ACC112 (cell line): ENCODE measurements around the gene RTKN2.

Experiments used
- H2AFZ ChIP-seq: fragments of 200-600 bp; sonication (generic); one replicate; pipeline ENCODE4 v1.6.0; 2017; ENCODE audit warnings: antibody characterized with exemption, low read length; ENCODE audit not compliant: unreplicated experiment
- H3K27ac ChIP-seq: fragments of 200-600 bp; sonication (generic); 2 replicates; pipeline ENCODE4 v1.5.1; 2014; ENCODE audit warnings: low read depth, mild to moderate bottlenecking, antibody characterized with exemption, low read length, moderate library complexity
- H3K27me3 ChIP-seq: fragments of 200-600 bp; sonication (generic); 2 replicates; pipeline ENCODE4 v1.6.1; 2014; ENCODE audit warnings: mild to moderate bottlenecking, antibody characterized with exemption, low read length, moderate library complexity, mixed read lengths; ENCODE audit not compliant: insufficient read depth
- H3K36me3 ChIP-seq: fragments of 200-600 bp; sonication (generic); 2 replicates; pipeline ENCODE4 v1.6.1; 2016; ENCODE audit warnings: mild to moderate bottlenecking, antibody characterized with exemption, low read length, moderate library complexity, mixed read lengths; ENCODE audit not compliant: insufficient read depth
- H3K4me1 ChIP-seq: fragments of 200-600 bp; sonication (generic); one replicate; pipeline ENCODE4 v1.6.1; 2016; ENCODE audit warnings: low read length, mixed read lengths; ENCODE audit not compliant: insufficient read depth, unreplicated experiment, control insufficient read depth
- H3K4me3 ChIP-seq: fragments of 200-600 bp; sonication (generic); 2 replicates; pipeline ENCODE4 v1.5.1; 2014; ENCODE audit warnings: mild to moderate bottlenecking, low read depth, low read length
- H3K79me2 ChIP-seq: fragments of 200-600 bp; sonication (generic); one replicate; pipeline ENCODE4 v1.6.0; 2016; ENCODE audit warnings: low read length; ENCODE audit not compliant: control insufficient read depth, unreplicated experiment, insufficient read depth

Gene RTKN2

DNA sequence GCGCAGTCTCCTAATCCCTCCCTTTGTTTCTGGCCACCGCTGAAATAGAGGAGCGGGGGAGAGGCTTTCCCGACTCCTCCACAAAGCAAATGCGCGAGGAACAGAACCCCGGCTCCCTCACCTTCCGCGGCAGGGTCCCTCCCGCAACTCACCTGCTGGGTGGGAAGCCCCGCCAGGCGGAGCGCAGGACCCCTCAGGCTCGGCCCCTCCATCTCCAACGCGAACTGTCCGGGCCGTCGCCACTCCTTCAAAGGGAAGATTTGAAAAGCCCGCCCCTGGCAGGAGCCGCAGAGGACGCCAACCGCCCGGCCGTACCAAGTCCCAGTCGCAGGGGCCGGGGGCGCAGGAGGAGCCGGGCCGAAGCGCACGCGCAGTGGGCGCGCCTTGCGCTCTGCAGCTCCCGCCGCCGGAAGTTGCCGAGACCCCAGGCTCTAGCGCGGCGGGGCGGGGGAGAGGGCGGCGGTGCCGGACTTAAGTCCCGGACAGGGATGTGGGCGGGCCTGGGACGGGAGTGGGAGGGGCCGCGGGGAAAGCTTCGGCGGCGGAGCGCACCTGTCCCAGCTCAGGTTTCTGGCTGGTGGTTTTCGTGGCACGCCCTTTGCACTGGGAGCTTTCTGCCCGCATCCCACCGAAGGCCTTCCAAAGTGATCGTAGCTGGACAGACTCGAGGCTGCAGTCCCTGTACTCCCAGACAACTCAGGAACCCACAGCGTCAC is at the start of gene RTKN2:
TSS of gene RTKN2 (minus strand) at position 446 of the 716 bp plus-strand sequence. CDS start at position 212, 234 bp downstream.
- Histone ChIP-seq H3K4me1 (peaks cover 16% of the 10 kb centered on the region), H2AFZ (peak within 1 kb of the TSS; percentile 98), H3K27ac (no peak within 1 kb of the TSS), H3K4me3 (peak within 1 kb of the TSS; percentile 85), H3K36me3 (no peaks in the 10 kb centered on the region), H3K27me3 (no peaks in the 10 kb centered on the region), H3K79me2 (peaks cover 7% of the 10 kb centered on the region)

DNA sequence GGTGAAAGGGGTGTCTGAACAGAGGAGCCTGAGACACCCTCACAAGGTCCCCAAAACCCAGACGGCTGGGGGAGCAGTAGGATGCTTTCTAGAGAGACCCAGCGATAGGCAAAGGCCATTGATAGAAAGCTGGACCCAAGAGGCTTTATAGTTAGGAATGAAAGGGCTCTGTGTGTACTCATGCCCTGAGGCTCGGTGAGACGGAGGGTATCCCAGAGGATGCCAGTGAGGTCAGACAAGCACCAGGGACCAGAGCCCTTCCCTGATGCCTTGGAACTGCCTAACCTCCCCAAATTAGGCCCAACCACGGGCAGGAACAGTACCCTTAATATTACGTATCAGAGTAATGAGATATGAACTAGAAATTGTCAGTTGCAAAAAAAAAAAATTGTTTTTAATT is 48.6 kb upstream of the RTKN2 start:
- Histone ChIP-seq H3K36me3 (no peaks in the 10 kb centered on the region), H2AFZ (no peak overlapping the region), H3K4me1 (no peaks in the 10 kb centered on the region), H3K27ac (no peak overlapping the region), H3K27me3 (no peaks in the 10 kb centered on the region), H3K4me3 (no peak overlapping the region), H3K79me2 (no peaks in the 10 kb centered on the region)

DNA sequence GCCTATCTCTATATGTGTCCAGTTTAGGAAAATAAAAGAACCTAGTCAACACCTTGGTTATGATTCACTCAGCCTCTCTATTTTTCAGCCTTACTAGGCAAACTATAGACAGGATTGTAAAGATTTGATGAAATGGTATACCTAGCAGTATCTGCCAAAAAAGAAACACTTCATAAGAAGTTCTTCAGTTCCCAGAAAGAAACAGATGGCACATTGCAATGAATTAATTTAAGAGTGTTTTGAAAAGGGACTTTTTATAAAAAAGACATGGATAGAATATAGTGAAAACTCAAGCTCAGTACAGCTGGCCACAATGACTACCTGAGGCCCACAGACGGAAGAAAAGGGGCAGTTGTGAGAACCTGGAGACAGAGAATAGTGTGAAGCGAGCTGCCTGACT is 40.6 kb upstream of the RTKN2 start:
- H3K4me1 ChIP-seq, result no peaks in the 10 kb centered on the region
- no peak overlapping the region for H2AFZ ChIP-seq
- no peaks in the 10 kb centered on the region for H3K27me3 ChIP-seq
- no peak overlapping the region for H3K27ac ChIP-seq
- H3K79me2 ChIP-seq, result no peaks in the 10 kb centered on the region
- H3K36me3 ChIP-seq, result no peaks in the 10 kb centered on the region
- no peak overlapping the region for H3K4me3 ChIP-seq

DNA sequence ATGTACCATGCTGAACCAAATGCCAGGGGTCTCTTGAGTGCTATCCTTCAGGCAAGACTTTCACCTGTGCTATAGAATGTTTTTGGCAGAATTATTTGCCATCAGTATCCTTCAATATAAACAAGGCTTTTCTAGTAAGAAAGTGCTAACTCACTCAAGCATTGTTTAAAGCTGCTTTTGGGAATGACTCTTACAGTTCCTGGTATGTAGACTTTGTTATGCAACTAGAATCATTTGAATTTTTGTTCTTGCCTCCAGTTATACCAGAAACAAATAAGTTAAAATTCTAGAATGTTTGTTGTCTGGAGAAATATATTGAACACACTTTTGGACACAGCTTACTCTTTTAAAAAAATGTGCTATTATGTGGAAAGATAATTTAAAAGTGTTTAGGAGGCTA is 39.5 kb upstream of the RTKN2 start:
- no peaks in the 10 kb centered on the region for H3K27me3 ChIP-seq

DNA sequence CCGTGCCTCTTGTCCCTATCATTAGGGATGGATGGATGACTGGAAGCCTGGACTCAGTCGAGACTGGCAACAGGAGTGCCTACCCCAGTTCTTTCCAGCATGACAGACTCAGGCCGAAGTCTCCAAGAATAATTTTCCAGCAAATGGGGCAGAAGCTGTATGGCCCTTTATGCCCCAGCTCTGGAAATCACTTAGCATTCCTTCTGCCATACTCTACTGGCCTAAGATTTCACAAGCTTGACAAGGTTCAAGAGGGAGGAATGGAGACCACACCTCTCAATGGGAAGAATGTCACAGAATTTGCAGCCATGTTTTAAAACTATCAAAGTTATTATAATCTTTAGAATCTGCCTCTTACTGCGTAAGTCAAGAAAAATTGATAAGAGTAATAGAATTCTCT is 39.0 kb upstream of the RTKN2 start:
- Histone ChIP-seq H3K27me3 (no peaks in the 10 kb centered on the region), H2AFZ (no peak overlapping the region), H3K27ac (no peak overlapping the region), H3K4me1 (no peaks in the 10 kb centered on the region), H3K36me3 (no peaks in the 10 kb centered on the region), H3K79me2 (no peaks in the 10 kb centered on the region), H3K4me3 (no peak overlapping the region)

More for the DNA sequence above, 39.5 kb upstream of the RTKN2 start:
- Histone ChIP-seq H3K36me3 (no peaks in the 10 kb centered on the region), H3K79me2 (no peaks in the 10 kb centered on the region), H3K27ac (no peak overlapping the region), H3K4me1 (no peaks in the 10 kb centered on the region), H2AFZ (no peak overlapping the region), H3K4me3 (no peak overlapping the region)

- no peak overlapping the region for H2AFZ ChIP-seq
- no peaks in the 10 kb centered on the region for H3K27me3 ChIP-seq
- H3K4me1 ChIP-seq, result no peaks in the 10 kb centered on the region
- no peak overlapping the region for H3K27ac ChIP-seq
- H3K4me3 ChIP-seq, result no peak overlapping the region
- H3K79me2 ChIP-seq, result no peaks in the 10 kb centered on the region
- H3K36me3 ChIP-seq, result no peaks in the 10 kb centered on the region
These were observed 38.0 kb upstream of the RTKN2 start for GRCh38 chr10:62306663-62307062.

DNA sequence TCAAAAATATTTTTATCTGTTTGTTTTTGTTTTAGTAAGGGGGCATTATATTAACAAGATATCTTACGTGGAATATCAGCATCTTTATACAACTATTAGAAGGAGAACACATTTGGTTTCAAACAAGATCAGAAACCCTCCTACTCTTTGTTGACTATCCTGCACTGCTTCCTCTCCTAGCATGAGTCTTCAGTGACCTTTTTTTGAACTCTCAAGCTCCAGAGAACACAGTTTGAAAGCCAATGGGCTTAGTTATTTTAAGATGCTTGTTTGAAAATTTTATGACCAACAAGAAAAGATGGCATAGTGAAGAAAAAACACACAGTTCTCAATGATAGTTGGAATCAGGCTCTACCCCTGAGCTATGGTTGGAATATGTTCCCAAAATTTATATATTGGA is 37.2 kb upstream of the RTKN2 start:
- Histone ChIP-seq H3K79me2 (no peaks in the 10 kb centered on the region), H3K27me3 (no peaks in the 10 kb centered on the region), H3K4me3 (no peak overlapping the region), H2AFZ (no peak overlapping the region), H3K27ac (no peak overlapping the region), H3K36me3 (no peaks in the 10 kb centered on the region), H3K4me1 (no peaks in the 10 kb centered on the region)

DNA sequence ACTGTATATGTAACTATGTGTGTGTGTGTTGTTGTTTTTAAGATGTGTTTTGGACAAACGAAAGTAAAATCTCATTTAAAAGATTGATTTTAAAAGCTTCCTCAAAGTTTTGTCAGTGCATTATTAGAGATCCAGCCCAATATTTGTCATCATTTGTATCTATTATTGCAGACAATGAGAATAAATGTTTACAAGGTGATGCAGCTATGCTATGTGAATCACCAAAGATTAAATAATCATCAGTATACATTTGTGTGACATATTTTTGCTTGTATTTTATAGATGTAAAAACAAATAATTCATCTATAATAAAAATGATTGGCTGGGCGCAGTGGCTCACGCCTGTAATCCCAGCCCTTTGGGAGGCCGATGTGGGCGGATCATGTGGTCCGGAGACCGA is 35.3 kb upstream of the RTKN2 start:
- Histone ChIP-seq H3K27ac (no peak overlapping the region), H3K4me1 (no peaks in the 10 kb centered on the region), H3K79me2 (no peaks in the 10 kb centered on the region), H3K4me3 (no peak overlapping the region), H3K27me3 (no peaks in the 10 kb centered on the region), H2AFZ (no peak overlapping the region), H3K36me3 (no peaks in the 10 kb centered on the region)

GRCh38 chr10:62302760-62303159 is 34.1 kb upstream of the RTKN2 start:
- no peaks in the 10 kb centered on the region for H3K79me2 ChIP-seq
- no peak overlapping the region for H3K27ac ChIP-seq
- no peak overlapping the region for H2AFZ ChIP-seq
- no peaks in the 10 kb centered on the region for H3K36me3 ChIP-seq
- H3K27me3 ChIP-seq, result no peaks in the 10 kb centered on the region
- no peaks in the 10 kb centered on the region for H3K4me1 ChIP-seq
- H3K4me3 ChIP-seq, result no peak overlapping the region

DNA sequence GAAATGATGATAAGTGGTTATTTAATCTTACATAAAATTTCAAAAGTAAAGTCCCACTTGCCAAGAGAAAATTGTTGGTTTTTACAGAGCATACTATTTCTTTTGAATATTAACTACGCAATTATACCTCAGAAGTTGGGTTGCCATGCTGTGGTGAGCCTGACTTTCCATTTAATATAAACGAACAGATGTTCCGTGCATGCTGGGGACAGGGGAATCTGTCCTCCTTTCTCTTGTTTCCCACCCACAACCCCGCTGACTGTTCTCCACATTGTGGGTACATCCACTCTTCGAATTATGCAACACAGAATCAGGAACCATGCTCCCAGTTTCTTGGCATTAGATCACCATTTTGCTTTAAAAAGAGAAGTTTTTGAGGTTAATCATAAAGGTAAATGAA is 29.2 kb upstream of the RTKN2 start:
- H3K27ac ChIP-seq, result no peak overlapping the region
- no peaks in the 10 kb centered on the region for H3K4me1 ChIP-seq
- no peak overlapping the region for H3K4me3 ChIP-seq
- H3K36me3 ChIP-seq, result no peaks in the 10 kb centered on the region
- H2AFZ ChIP-seq, result no peak overlapping the region
- no peaks in the 10 kb centered on the region for H3K27me3 ChIP-seq
- H3K79me2 ChIP-seq, result no peaks in the 10 kb centered on the region

GRCh38 chr10:62284221-62284620 is 15.6 kb upstream of the RTKN2 start:
- no peaks in the 10 kb centered on the region for H3K4me1 ChIP-seq
- H3K79me2 ChIP-seq, result no peaks in the 10 kb centered on the region
- no peaks in the 10 kb centered on the region for H3K36me3 ChIP-seq
- no peaks in the 10 kb centered on the region for H3K27me3 ChIP-seq
- no peak overlapping the region for H3K4me3 ChIP-seq
- no peak overlapping the region for H3K27ac ChIP-seq
- H2AFZ ChIP-seq, result no peak overlapping the region
